Measurements from ENCODE around the gene SLCO4A1.

DNA sequence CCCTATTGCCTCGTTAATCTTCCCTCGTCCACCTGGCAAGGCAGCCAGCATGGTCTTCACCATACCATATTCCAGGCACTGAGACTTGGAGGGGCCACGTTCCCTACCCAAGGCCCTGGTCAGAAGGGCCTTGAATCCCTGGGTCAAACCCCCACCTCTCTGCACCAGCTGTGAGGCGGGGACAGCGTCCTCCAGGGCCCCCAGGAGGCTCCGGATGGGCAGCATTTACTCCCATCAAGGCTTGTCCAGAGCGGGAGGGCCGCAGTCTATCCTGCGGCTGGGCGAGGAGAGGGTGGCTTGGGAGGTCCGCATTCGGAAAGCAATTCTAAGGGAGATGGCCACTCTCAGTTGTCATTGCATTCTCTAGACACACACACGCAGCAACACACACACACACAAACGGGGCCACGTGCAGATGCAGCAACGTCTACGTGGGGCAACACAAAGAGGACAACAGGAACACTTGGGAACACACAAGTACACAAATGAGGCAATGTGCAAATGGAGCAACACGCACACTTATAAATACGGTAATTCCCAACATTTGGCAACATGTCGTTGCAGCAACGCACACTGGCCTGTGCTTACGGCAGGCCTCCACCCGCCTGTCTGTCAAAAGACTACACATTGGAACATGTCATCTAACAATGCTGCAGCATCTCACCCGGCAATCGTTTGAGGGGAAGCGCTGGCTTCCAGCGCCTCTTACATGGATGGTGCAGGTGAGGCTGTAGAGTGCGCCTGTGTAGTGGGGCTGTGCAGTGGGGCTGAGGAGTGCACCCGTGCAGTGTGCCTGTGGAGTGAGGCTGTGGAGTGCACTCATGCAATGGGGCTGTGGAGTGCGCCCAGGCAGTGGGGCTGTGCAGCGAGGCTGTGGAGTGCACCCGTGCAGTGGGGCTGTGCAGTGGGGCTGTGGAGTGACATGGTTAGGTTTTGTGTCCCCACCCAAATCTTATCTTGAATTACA is 53.4 kb downstream of the SLCO4A1 start:
- TF ChIP-seq, protein P1, sequence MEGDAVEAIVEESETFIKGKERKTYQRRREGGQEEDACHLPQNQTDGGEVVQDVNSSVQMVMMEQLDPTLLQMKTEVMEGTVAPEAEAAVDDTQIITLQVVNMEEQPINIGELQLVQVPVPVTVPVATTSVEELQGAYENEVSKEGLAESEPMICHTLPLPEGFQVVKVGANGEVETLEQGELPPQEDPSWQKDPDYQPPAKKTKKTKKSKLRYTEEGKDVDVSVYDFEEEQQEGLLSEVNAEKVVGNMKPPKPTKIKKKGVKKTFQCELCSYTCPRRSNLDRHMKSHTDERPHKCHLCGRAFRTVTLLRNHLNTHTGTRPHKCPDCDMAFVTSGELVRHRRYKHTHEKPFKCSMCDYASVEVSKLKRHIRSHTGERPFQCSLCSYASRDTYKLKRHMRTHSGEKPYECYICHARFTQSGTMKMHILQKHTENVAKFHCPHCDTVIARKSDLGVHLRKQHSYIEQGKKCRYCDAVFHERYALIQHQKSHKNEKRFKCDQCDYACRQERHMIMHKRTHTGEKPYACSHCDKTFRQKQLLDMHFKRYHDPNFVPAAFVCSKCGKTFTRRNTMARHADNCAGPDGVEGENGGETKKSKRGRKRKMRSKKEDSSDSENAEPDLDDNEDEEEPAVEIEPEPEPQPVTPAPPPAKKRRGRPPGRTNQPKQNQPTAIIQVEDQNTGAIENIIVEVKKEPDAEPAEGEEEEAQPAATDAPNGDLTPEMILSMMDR (IDR thresholded peaks at IDR 0.05), result no peak
- no peak for TF ChIP-seq POLR2A (IDR thresholded peaks at IDR 0.05)
- TF ChIP-seq POLR2AphosphoS5 (IDR thresholded peaks at IDR 0.05; ENCODE audit: insufficient read depth in 1 of 2, low read depth in 1 of 2), result no peak

All from vagina (tissue), 2 donors.